C4-2B (cell line): ENCODE data around the gene ZNF366.

Experiments
- CTCF ChIP-seq: fragments of 450-650 bp; conservative IDR thresholded peaks from 2 replicates; pipeline ENCODE4 v1.5.1; 2017; ENCODE audit warnings: mild to moderate bottlenecking
- ZFX ChIP-seq: fragments of 450-650 bp; IDR thresholded peaks from 2 replicates; pipeline ENCODE4 v1.6.1; 2017

DNA sequence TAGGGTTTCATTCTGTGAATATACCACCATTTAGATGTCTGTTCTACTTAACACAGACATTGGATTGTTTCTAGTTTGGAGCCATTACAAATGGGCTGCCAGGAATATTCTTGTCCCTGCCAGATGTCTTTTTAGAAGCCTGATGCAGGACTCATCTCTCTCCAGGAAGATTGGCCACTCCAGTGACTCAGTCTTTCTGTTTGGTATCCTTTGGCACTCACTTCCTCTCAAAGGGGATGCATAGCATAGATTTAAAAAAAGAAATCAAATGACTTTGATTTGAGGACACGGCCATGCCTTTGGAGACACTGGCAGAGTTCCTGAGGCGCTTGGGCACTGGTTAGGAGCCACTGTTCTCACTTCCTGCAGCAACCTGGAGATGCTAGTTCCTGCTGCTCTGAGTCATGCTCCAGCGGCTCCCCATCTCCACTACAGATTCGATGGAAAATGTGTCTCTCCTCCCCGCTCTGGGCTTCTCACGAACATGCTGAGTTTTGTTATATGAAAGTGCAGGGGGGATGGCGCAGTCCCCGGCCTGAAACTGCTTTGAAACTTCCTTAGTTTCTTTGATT is 3.5 kb upstream of the ZNF366 start:
- TF ChIP-seq CTCF (no peak), ZFX (no peak)
